SJSA1 (cell line): ENCODE measurements around the gene R3HDM4. TPM values are rescaled to one million over a fixed set of nuclear protein-coding genes. Genes with fewer than 3 reads are reported as not detected.
A peak's percentile ranks its signal among the peaks of the same experiment; 100 is the strongest.

Source experiments
- DNase-seq, 2 experiments: peaks; one replicate each; pipeline ENCODE4 v3.0.0-alpha.2; 2015 to 2020; ENCODE audit warnings: low spot score in 2 of 2, low read depth in 1 of 2
- H3K27ac ChIP-seq: fragments of 250-450 bp; sonication (Bioruptor Pico); 2 replicates; pipeline ENCODE4 v1.5.1; 2020; ENCODE audit warnings: mild to moderate bottlenecking, moderate library complexity
- H3K27me3 ChIP-seq: fragments of 250-450 bp; sonication (Bioruptor Pico); replicated peaks from 2 replicates; pipeline ENCODE4 v1.5.1; 2020; ENCODE audit warnings: mild to moderate bottlenecking, moderate library complexity
- H3K36me3 ChIP-seq: fragments of 250-450 bp; sonication (Bioruptor Pico); 2 replicates; pipeline ENCODE4 v1.5.1; 2020; ENCODE audit warnings: mild to moderate bottlenecking
- H3K4me1 ChIP-seq: fragments of 250-450 bp; sonication (Bioruptor Pico); replicated peaks from 2 replicates; pipeline ENCODE4 v1.6.1; 2021; ENCODE audit warnings: mild to moderate bottlenecking
- H3K4me3 ChIP-seq: fragments of 250-450 bp; sonication (Bioruptor Pico); 2 replicates; pipeline ENCODE4 v1.5.1; 2020; ENCODE audit warnings: mild to moderate bottlenecking
- H3K9me3 ChIP-seq: fragments of 250-450 bp; sonication (Bioruptor Pico); replicated peaks from 2 replicates; pipeline ENCODE4 v1.5.1; 2020; ENCODE audit warnings: mild to moderate bottlenecking
- total RNA-seq: library from RNA; depleted of rRNA; stranded (reverse); fragments of >200 nt; shearing (Covaris generic); gene quantifications from 2 replicates; pipeline ENCODE4 v1.2.3, GENCODE V29; 2014

The R3HDM4 gene
- total RNA-seq, 1 experiment from 2014 or later: 38.2 TPM

DNA sequence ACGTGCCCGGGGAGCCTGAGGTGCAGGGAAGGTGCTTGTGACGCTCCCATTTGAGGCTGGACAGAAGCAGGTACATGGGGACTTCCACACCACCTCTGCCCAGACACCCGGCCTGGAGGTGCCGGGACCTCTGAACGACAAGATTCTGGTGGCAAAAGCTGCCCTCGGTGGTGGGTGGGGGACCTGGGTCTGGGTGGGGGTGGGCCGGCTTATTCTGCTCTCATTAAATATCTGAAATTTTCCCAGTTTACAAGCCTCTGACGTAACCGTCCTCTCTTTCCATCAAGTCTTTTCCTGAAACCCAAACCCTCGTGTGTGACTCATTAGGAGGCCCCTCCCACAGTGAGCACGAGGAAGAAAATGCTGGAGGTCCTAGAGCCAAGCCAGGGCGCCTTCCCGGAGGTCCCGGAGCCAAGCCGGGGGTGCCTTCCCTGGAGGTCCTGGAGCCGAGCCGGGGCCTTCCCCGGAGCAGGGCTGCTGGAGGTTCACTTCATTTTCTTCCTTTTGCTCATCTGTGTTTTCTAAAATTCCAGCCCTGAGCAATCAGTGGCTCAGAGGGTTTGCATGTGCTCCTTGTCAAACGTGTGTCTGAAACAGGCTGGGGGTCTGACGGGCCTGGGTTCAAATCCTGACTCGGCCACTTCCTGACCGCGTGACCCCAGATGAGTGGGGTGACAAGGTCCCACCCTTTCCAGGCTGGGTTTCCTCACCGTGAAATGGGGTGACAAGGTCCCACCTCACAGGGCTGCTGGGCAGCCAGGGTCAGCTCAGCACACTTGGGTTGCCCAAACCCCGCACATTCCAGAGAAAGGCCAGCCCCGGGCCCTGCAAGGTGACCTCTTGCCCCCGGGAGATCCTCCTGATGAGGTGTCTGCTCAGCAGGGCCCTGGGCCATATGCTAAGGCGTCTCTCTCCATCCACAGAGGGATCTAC, 43.5 kb downstream of the R3HDM4 start:
- Histone ChIP-seq H3K36me3 (peaks cover 45% of the 10 kb centered on the region), H3K4me1 (peaks cover 25% of the 10 kb centered on the region), H3K27me3 (no peaks in the 10 kb centered on the region), H3K27ac (peak overlapping the region; percentile 81), H3K4me3 (no peak overlapping the region), H3K9me3 (no peaks in the 10 kb centered on the region)
- peak; percentile 97 to 98 for DNase-seq

DNA sequence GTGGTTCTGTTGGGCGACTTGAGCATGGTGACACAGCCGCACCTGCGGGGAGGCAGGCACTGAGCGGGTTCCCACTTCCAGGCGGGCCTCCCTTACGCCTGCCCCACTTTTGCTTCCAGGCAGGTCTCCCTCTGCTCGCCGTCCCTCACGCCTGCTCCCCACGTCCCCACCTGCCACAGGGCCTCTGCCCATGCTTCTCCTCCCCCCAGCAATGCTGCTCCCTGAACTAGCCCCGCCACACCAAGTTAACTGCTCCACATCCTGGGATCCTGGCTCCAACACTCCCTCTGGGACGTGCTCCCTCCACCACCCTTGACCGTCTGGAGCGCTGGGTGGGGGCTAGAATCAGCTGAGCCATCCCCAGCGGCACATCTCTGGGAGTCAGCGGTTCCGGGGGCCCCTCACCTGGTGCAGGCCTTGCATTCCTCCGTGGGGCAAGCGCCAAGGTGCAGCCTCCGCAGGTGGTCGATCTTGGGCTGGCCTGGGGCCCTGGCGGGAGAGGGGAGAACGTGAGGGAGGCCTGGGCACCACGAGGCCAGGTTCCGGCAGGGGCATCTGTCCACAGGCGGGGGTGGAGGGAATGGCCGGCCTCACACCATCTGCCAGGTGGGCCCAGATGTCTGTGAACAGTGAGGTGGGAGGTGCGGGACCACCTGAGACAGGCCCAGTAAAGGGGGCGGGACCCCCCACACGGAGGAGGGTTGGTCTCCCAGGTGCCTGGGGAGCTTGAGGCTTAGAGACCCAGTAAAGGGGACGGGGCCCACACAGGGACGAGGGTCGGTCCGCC, 44.4 kb downstream of the R3HDM4 start:
- Histone ChIP-seq H3K36me3 (peaks cover 41% of the 10 kb centered on the region), H3K9me3 (no peaks in the 10 kb centered on the region), H3K27ac (peak overlapping the region; percentile 81), H3K4me1 (peaks cover 31% of the 10 kb centered on the region), H3K27me3 (no peaks in the 10 kb centered on the region), H3K4me3 (no peak overlapping the region)
- DNase-seq: no peak

DNA sequence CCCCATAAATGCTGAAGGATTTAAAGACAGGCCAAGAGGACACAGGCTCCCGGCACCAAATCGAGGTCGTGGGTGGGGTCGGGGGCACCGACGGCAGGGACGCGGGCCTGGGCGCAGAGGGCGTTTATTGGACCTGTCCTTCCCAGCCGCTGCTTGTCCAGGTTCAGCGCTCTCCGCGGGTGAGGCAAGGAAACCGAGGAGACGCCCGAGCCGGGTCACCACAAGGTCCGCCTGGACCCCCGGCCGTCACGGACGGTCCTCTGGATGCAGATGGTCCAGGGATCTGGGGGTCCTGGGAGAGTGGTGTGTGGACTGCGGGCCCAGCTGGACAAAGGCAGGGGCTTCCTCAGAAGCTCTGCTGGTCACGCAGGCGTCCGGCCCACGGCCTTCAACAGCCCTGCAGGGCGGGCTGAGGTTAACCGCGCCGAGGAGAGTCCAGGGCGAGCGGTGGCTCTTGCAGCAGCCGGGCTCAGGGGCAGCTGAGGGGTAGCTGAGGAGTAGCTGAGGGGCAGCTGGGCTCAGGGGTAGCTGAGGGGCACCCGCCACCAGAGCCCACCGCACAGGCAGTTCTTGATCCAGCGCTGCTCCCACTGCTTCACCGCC, 45.1 kb downstream of the R3HDM4 start:
- H3K4me3 ChIP-seq: no peak overlapping the region
- no peaks in the 10 kb centered on the region for H3K27me3 ChIP-seq
- peaks cover 37% of the 10 kb centered on the region for H3K36me3 ChIP-seq
- no peak for DNase-seq
- H3K27ac ChIP-seq: no peak overlapping the region
- no peaks in the 10 kb centered on the region for H3K9me3 ChIP-seq
- H3K4me1 ChIP-seq: peaks cover 38% of the 10 kb centered on the region

DNA sequence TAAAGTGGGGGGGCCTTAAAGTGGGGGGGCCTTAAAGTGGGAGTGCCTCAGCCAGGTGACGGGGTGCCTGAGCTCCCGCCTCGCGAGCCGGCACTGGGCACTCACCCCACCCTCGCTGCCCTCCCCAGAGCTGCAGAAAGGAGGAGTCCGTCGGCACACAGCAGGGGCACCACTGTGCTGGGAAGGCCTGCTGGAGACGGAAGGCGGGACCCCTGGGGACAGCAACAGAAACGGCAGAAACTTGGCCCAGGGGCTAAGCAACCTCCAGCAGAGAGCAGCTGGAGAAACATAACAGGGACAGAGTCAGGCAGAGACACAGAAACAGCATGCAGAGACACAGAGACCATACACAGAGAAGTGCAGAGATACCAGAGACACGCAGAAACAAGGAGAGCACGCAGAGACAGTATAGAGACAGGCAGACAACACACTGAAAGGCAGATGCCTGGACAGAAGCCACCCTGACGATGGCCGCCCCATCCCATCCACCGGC, 45.7 kb downstream of the R3HDM4 start:
- Histone ChIP-seq H3K4me1 (peaks cover 39% of the 10 kb centered on the region), H3K4me3 (no peak overlapping the region), H3K9me3 (no peaks in the 10 kb centered on the region), H3K27ac (no peak overlapping the region), H3K36me3 (peaks cover 37% of the 10 kb centered on the region), H3K27me3 (no peaks in the 10 kb centered on the region)
- DNase-seq: no peak

DNA sequence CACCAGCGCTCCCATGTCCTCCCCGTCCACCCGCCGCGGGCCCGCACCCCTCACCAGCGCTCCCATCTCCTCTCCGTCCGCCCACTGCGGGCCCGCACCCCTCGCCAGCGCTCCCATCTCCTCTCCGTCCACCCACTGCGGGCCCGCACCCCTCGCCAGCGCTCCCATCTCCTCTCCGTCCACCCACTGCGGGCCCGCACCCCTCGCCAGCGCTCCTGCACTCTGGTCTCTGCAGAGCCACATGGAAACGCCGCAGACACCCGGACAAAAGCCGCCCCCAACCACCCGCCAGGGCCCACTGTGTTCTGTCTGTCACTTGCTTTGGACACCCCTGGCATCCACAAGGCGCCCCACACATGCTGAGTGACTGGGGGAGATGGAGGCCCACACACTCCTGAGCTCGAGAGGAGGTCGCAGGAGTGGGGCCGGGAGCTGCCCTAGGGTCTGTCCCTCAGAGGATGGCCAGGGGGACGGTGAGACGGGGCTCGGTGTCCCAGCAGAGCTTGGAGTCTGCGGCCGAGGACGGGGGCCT, 46.2 kb downstream of the R3HDM4 start:
- peaks cover 34% of the 10 kb centered on the region for H3K36me3 ChIP-seq
- H3K4me1 ChIP-seq: peaks cover 39% of the 10 kb centered on the region
- H3K27ac ChIP-seq: no peak overlapping the region

DNA sequence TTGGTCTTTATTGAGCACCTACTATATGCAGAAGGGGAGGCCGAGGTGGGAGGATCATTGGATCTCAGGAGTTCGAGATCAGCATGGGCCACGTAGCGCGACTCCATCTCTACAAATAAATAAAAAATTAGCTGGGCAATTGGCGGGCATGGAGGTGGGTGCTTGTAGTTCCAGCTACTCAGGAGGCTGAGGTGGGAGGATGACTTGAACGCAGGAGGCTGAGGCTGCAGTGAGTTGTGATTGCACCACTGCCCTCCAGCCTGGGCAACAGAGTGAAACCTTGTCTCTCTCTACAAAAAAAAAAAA, 49.8 kb downstream of the R3HDM4 start:
- no peak for DNase-seq
- H3K4me1 ChIP-seq: peaks cover 21% of the 10 kb centered on the region
- no peaks in the 10 kb centered on the region; the same call in 1 of the 2 replicates for H3K9me3 ChIP-seq
- H3K36me3 ChIP-seq: peaks cover 11% of the 10 kb centered on the region
- H3K4me3 ChIP-seq: no peak overlapping the region
- no peak overlapping the region for H3K27ac ChIP-seq
- H3K27me3 ChIP-seq: peaks cover 3% of the 10 kb centered on the region

More for the DNA sequence above, 46.2 kb downstream of the R3HDM4 start:
- DNase-seq: no peak
- H3K4me3 ChIP-seq: no peak overlapping the region
- no peaks in the 10 kb centered on the region for H3K9me3 ChIP-seq
- H3K27me3 ChIP-seq: no peaks in the 10 kb centered on the region

DNA sequence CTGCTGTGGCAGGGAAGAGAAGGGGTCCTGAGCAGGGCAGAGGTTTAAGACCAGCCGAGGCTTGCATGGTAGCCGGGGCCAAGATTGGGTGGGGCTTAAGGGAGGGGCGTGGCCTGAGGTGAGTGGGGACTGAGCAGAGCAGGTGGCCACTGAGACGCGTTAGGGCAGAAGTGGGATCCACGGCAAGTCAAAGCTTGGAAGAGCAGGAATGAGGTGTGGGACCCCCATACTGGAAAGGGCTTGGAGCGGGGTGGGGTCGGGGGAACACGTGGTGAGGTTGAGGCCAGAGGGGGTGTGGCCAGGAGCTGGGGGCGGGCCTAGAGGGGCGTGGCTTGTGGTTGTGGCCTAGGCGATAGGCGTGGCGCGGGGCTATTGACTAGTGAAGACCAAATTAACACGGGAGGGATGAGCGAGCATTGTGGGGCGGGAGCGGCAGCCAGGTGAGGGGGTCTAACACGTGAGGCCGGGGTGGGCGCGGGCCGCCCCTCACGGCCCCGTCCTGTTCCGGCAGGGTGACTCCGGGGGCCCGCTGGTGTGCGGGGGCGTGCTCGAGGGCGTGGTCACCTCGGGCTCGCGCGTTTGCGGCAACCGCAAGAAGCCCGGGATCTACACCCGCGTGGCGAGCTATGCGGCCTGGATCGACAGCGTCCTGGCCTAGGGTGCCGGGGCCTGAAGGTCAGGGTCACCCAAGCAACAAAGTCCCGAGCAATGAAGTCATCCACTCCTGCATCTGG, 50.3 kb downstream of the R3HDM4 start:
- no peak for DNase-seq
- no peaks in the 10 kb centered on the region; the same call in 1 of the 2 replicates for H3K9me3 ChIP-seq
- H3K4me1 ChIP-seq: peaks cover 21% of the 10 kb centered on the region
- peaks cover 6% of the 10 kb centered on the region for H3K36me3 ChIP-seq
- no peak overlapping the region for H3K27ac ChIP-seq
- peaks cover 3% of the 10 kb centered on the region for H3K27me3 ChIP-seq
- no peak overlapping the region for H3K4me3 ChIP-seq

DNA sequence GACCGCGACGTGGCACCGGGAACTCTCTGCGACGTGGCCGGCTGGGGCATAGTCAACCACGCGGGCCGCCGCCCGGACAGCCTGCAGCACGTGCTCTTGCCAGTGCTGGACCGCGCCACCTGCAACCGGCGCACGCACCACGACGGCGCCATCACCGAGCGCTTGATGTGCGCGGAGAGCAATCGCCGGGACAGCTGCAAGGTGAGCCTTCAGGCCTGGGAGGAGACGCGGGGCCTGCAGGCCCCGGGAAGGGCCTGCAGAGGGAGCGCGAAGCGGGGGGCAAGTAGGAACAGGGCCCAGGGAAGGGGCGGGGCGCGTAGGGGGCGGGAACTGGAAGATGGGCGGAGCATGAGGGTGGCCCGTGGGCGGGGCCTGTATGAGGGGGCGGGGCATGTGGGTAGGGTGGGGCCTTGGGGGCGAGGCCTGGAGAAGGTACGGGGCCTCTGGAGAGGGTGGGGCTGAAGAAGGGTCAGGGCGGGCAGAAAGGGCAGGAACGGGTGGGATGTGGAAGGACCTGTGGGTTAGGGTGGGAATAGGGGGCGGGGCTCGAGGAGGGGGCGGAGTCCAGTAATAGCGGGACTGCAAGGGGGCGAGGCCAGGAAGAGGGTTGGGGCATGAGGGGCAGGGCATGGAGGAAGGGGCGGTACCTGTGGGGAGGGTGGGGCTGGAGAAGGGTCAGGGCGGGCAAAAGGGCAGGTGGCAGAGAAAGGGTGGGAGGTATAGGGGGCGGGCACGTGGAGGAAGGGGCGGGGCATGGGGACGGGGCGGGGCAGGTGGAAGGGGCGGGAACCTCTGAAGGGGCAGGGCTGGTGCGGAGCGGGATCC, 51.1 kb downstream of the R3HDM4 start:
- Histone ChIP-seq H3K4me1 (peaks cover 21% of the 10 kb centered on the region), H3K9me3 (no peaks in the 10 kb centered on the region; the same call in 1 of the 2 replicates), H3K4me3 (no peak overlapping the region), H3K36me3 (no peaks in the 10 kb centered on the region; the same call in 1 of the 2 replicates), H3K27ac (no peak overlapping the region), H3K27me3 (peaks cover 3% of the 10 kb centered on the region)
- DNase-seq: no peak

DNA sequence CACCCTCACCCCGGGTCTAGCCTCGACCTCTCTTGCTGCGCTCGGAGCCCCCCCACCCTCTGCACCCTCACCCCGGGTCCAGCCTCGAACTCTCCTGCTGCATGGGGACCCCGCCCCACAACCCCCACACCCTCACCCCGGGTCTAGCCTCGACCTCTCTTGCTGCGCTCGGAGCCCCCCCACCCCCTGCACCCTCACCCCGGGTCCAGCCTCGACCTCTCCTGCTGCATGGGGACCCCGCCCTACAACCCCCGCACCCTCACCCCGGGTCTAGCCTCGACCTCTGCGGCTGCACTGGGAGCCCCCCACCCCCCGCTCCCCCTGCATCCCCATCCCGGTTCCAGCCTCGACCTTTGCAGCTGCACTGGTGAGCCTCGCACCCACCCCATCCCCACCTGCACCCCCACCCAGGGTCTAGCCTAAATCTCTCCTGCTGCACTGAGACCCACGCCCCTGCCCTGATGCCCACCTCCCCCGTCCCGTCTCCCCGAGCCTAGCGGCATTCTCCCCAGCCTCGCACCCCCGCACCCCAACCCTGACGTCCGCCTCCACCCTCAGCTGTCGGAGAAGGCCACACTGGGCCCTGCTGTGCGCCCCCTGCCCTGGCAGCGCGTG, 51.8 kb downstream of the R3HDM4 start:
- DNase-seq: no peak
- Histone ChIP-seq H3K4me1 (peaks cover 21% of the 10 kb centered on the region), H3K36me3 (no peaks in the 10 kb centered on the region; the same call in 1 of the 2 replicates), H3K4me3 (no peak overlapping the region), H3K27me3 (peaks cover 3% of the 10 kb centered on the region), H3K9me3 (no peaks in the 10 kb centered on the region; the same call in 1 of the 2 replicates), H3K27ac (no peak overlapping the region)

DNA sequence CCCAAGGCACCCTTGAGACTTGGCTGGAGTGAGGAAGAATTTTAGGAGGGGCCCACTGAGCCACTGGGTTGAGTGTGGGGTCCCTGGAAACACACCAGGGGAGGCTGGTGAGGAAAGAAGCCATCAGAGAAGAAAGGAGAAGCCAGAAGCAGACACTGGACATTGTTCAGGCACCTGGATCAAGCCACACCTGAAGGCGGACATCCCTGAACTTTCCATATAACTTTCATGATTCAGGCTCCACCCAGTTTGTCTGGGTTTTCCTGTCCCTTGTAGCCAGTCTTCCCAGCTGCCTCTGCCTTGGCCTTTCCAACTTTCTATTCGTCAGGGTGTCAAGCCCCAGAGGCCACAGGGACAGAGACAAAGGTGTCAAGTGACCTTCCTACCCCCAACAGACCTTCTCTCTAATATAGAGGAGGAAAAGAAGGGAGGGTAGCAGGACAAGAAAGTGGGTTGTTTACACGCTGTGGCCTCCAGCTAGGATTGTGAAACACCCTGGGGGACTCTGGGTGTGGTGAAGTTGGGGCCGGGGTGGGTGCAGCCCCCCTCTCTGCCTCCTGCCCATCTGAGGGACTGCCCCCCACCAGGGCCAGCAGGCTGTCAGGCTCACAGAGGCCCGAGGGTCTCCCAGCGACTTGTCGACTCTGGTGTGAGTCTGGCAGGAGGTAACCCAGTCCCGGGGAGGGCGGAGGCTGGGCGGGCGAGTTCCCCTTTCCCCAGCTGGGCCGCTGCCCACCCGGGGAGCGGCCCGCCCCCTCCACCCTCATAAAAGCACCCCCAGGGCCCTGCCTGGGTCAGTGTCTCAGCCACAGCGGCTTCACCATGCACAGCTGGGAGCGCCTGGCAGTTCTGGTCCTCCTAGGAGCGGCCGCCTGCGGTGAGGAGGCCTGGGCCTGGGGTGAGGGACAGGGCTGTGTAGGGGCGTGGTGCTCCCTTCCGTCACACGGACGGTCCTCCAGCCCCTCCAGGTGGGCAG, 53.9 kb downstream of the R3HDM4 start, which contains the start of gene CFD:
Gene CFD (plus strand): TSS at position 797 of the 976 bp plus-strand sequence. CDS start 26 bp downstream, at position 823.
- no peaks in the 10 kb centered on the region; the same call in 1 of the 2 replicates for H3K9me3 ChIP-seq
- H3K4me3 ChIP-seq: peak within 1 kb of the TSS; percentile 38
- DNase-seq: no peak

DNA sequence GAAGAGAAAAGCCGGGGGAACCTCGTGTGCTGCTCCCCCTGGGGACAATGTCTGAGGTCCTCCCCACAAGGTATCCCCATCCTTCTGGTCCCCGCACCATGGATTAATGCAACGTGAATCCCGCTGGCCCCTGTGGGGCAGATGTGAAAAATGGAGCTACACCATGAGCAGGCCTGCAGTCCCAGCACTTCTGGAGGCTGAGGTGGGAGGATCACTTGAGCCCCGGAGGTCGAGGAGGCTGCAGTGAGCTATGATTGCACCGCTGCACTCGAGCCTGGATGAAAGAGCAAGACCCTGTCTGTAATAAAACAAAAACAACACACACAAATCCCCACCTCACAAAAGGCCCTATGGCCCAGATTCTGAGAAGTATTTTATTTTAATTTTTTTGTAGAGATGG, 54.7 kb downstream of the R3HDM4 start:
- no peak overlapping the region for H3K4me3 ChIP-seq
- no peaks in the 10 kb centered on the region for H3K36me3 ChIP-seq
- H3K4me1 ChIP-seq: peaks cover 12% of the 10 kb centered on the region
- no peak for DNase-seq
- peaks cover 3% of the 10 kb centered on the region for H3K27me3 ChIP-seq
- no peak overlapping the region for H3K27ac ChIP-seq
- no peaks in the 10 kb centered on the region; the same call in 1 of the 2 replicates for H3K9me3 ChIP-seq

More for the DNA sequence above, 53.9 kb downstream of the R3HDM4 start, which contains the start of gene CFD:
- peaks cover 3% of the 10 kb centered on the region for H3K27me3 ChIP-seq
- H3K36me3 ChIP-seq: no peaks in the 10 kb centered on the region
- peaks cover 20% of the 10 kb centered on the region for H3K4me1 ChIP-seq
- H3K27ac ChIP-seq: no peak within 1 kb of the TSS
